MG63 (cell line): Measurements from ENCODE around the gene PELI1. TPM values are rescaled to one million over a fixed set of nuclear protein-coding genes. Genes with fewer than 3 reads are reported as not detected.
A peak's percentile ranks its signal among the peaks of the same experiment; 100 is the strongest.
"Not testable (repeated sequence)": the region's sequence is repeated elsewhere in the genome, so short reads cannot be mapped to it uniquely, and the experiment has no call there.

Experiments used
- DNase-seq: peaks from one replicate; pipeline ENCODE4 v3.0.0-alpha.2; 2020
- H3K27me3 ChIP-seq: fragments of 250-450 bp; sonication (Bioruptor Pico); 2 replicates; pipeline ENCODE4 v1.5.1; 2020; ENCODE audit warnings: mild to moderate bottlenecking, moderate library complexity
- H3K36me3 ChIP-seq: fragments of 250-450 bp; sonication (Bioruptor Pico); 2 replicates; pipeline ENCODE4 v1.5.1; 2020; ENCODE audit warnings: mild to moderate bottlenecking, moderate library complexity
- H3K4me3 ChIP-seq: fragments of 250-450 bp; sonication (Bioruptor Pico); 2 replicates; pipeline ENCODE4 v1.5.1; 2020; ENCODE audit warnings: mild to moderate bottlenecking, moderate library complexity
- H3K9me3 ChIP-seq: fragments of 250-450 bp; sonication (Bioruptor Pico); 2 replicates; pipeline ENCODE4 v1.5.1; 2020; ENCODE audit warnings: mild to moderate bottlenecking, moderate library complexity
- total RNA-seq: library from RNA; depleted of rRNA; stranded (reverse); fragments of >200 nt; shearing (Covaris generic); gene quantifications from 2 replicates; pipeline ENCODE4 v1.2.3, GENCODE V29; 2014; ENCODE audit warnings: low replicate concordance

Gene PELI1
- total RNA-seq, 1 experiment from 2014 or later: 0.76 TPM

DNA sequence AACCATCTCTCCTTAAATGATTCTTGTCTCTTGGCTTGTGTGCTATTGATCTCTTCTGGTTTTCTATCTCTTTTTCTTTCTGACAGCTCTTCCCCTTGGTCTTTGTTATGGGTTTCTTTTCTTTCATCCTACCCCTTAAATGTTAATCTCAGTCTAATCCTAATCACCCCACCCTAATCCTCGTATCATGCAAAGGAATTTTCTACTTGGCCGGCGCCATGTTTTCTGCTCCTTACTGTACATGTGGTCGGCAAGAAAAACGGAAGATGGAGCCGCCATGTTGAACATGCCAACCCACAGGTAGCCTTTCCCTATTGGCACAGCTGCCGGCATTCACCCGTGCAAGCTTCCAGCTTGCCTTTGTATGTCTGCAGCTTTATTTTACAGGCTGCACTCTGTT lies 63.2 kb downstream of the PELI1 start:
- Histone ChIP-seq H3K27me3 (no peaks in the 10 kb centered on the region), H3K9me3 (no peaks in the 10 kb centered on the region), H3K36me3 (no peaks in the 10 kb centered on the region), H3K4me3 (no peak overlapping the region)
- no peak for DNase-seq

GRCh38 chr2:64080179-64080578 lies 64.0 kb downstream of the PELI1 start:
- Histone ChIP-seq H3K9me3 (no peaks in the 10 kb centered on the region), H3K4me3 (no peak overlapping the region), H3K27me3 (no peaks in the 10 kb centered on the region), H3K36me3 (no peaks in the 10 kb centered on the region)
- DNase-seq: no peak

DNA sequence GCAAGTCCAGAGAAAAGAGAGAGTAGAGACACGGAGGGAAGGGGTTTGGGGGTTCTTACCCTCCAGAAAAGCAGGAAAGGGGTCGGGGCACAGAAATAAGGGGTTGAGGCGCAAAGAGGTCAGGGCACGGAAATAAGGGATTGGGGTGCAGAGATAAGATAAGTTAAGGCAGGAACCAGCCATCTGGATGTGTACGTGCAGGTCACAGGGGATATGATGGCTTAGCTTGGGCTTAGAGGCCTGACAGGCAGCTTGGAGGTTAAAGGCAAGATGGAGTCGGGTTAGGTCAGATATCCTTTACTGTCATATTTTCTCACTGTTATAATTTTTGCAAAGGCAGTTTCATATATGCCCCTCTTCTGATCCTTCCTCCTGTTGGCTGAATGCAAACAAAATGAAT lies 64.5 kb downstream of the PELI1 start:
- H3K36me3 ChIP-seq, H3K9me3 ChIP-seq: not testable (repeated sequence)

GRCh38 chr2:64076828-64077227 lies 67.4 kb downstream of the PELI1 start:
- not testable (repeated sequence) for H3K9me3 ChIP-seq, H3K27me3 ChIP-seq, H3K36me3 ChIP-seq, DNase-seq, H3K4me3 ChIP-seq

More for the DNA sequence above, 64.5 kb downstream of the PELI1 start:
- not testable (repeated sequence) for H3K27me3 ChIP-seq, H3K4me3 ChIP-seq, DNase-seq

DNA sequence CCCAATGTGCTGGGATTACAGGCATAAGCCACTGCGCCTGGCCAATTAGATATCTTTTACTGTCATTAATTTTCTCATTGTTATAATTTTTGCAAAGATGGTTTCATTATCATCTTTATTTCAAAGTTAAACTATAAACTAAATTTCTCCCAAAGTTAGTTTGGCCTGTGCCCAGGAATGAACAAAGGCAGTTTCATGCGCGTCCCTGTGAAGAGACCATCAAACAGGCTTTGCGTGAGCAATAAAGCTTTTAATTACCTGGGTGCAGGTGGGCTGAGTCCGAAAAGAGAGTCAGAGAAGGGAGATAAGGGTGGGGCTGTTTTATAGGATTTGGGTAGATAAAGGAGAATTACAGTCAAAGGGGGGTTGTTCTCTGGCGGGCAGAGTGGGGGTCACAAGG lies 69.6 kb downstream of the PELI1 start:
- H3K9me3 ChIP-seq, H3K4me3 ChIP-seq, H3K36me3 ChIP-seq, H3K27me3 ChIP-seq, DNase-seq: not testable (repeated sequence)

- Histone ChIP-seq H3K4me3 (no peak overlapping the region), H3K27me3 (no peaks in the 10 kb centered on the region), H3K9me3 (peaks cover 2% of the 10 kb centered on the region; the same call in 1 of the 2 replicates), H3K36me3 (no peaks in the 10 kb centered on the region)
- no peak for DNase-seq
These were observed 76.9 kb downstream of the PELI1 start for GRCh38 chr2:64067326-64067725.

- Histone ChIP-seq H3K27me3 (no peaks in the 10 kb centered on the region), H3K36me3 (no peaks in the 10 kb centered on the region), H3K4me3 (no peak overlapping the region), H3K9me3 (no peaks in the 10 kb centered on the region)
- DNase-seq: no peak
These were observed 78.7 kb downstream of the PELI1 start for GRCh38 chr2:64065516-64065915.

GRCh38 chr2:64063924-64064331 lies 80.3 kb downstream of the PELI1 start:
- H3K9me3 ChIP-seq: no peaks in the 10 kb centered on the region
- H3K27me3 ChIP-seq: no peaks in the 10 kb centered on the region
- DNase-seq: peak; percentile 34
- H3K36me3 ChIP-seq: no peaks in the 10 kb centered on the region
- no peak overlapping the region for H3K4me3 ChIP-seq

DNA sequence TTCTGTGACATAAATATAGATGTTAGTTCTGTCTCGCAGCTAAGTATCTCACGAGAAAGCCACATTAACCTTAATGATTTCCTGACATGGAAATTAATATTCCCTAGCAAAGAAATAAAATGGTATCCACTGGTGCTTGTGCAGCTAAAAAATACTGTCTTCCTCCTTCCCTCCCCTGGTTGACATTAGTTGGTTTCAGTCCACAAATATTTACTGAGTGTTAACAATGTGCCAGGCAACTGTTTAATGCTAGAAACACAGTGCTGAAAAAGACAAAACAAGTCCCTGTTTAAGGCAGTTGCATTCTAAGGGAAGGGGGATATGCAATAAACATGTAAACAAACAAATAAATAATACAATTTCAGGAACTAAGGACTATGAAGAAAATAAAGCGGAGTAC lies 80.8 kb downstream of the PELI1 start:
- H3K9me3 ChIP-seq: no peaks in the 10 kb centered on the region
- no peak for DNase-seq
- H3K36me3 ChIP-seq: no peaks in the 10 kb centered on the region
- no peak overlapping the region for H3K4me3 ChIP-seq
- no peaks in the 10 kb centered on the region for H3K27me3 ChIP-seq

- Histone ChIP-seq H3K36me3 (no peaks in the 10 kb centered on the region), H3K27me3 (no peaks in the 10 kb centered on the region), H3K4me3 (no peak overlapping the region), H3K9me3 (no peaks in the 10 kb centered on the region)
- peak; percentile 77 for DNase-seq
These were observed 81.4 kb downstream of the PELI1 start for GRCh38 chr2:64062840-64063239.

DNA sequence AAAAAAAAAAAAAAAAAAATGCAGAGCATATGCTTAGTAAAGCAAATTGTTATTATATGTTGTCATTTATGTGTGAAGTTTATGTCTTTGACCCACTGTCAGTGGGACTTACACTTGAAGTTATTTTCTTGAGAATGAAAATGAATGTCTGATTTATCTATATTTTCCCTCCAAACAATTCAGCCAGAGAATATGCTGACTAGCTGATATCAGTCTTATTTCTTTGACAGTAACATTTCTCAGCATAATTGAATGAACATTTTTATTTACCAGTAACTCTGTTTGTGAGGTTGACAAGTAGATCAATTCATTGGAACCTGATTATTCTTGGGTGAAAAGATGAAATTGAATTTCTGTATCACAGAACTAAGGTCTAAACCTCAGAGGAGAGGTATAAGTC lies 85.0 kb downstream of the PELI1 start:
- Histone ChIP-seq H3K9me3 (no peaks in the 10 kb centered on the region), H3K4me3 (no peak overlapping the region), H3K27me3 (no peaks in the 10 kb centered on the region), H3K36me3 (no peaks in the 10 kb centered on the region)
- DNase-seq: no peak

GRCh38 chr2:64056021-64056420 lies 88.2 kb downstream of the PELI1 start:
- H3K9me3 ChIP-seq: no peaks in the 10 kb centered on the region
- no peak for DNase-seq
- H3K36me3 ChIP-seq: no peaks in the 10 kb centered on the region
- H3K4me3 ChIP-seq: no peak overlapping the region
- H3K27me3 ChIP-seq: no peaks in the 10 kb centered on the region

DNA sequence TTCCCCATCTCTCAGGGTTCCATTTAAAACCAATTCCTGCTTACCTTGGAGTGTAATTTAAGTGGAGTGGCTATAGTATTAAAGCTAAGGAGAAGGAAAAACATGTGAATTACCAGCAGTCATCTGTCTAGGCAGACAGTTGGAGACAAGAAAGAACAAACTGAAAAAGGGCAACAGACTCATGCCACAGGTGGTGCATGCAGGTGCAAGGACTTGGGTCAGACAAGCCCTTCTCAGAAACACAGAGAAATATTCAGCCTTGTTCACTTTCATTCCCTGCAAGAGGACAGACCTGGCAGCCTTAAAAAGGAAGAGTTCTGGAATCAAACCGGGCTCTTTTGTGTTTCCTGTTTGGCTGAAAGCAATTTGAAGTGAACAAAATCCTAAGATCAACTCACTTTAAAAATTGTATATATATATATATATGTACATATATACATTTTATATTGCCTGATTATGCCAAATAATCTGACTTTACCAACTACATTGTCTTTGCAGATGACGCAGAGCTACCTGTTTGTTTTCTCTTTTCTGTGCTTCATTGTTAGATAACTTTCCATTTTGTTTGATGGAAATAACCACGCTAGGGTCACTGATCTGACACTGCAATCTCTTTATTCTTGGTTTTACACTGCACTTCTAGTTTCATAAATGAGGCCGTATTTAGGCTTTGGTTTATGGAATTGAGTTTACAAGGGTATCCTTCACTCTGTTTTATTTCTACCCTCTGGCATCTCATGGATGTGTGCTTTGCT lies 89.9 kb downstream of the PELI1 start:
- Histone ChIP-seq H3K36me3 (no peaks in the 10 kb centered on the region), H3K27me3 (no peaks in the 10 kb centered on the region)
- no peak for DNase-seq

DNA sequence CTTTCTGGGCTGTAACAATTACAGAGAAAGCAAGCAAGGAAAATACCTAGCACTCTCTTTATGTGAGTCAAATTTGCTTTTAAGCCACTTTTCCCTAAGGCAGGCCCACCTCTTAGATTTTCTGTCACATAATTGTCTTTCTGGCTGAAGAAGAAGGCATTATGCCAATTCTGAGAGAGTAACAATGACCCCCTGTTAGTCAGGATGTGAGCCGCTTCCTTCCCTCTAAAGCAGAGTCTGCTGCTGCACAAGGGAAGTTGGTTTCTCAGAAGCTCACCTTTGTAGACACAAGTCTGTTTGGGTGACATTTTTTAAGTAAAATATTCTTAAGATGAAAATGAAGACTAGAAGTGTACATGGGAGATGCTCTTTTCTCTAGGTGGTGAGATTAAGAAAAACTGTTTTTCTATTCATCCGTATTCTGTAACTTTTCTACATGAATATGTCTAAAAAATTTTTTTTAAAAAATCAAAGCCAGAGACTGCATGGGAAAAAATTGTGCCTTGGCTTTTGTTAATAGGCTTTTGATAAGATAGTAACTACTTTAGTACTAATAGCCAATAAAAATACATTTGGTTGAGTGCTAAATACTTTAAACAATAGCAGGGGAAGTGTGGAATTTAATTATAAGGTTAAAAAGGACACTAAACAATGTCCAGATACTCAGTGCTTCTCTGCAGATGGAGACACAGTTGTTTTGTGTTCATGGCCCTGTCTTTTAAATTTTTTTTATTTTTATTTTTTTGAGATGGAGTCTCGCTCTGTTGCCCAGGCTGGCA lies 91.6 kb downstream of the PELI1 start:
- no peak for DNase-seq
- H3K27me3 ChIP-seq: no peaks in the 10 kb centered on the region
- no peak overlapping the region for H3K4me3 ChIP-seq
- H3K36me3 ChIP-seq: no peaks in the 10 kb centered on the region
- H3K9me3 ChIP-seq: no peaks in the 10 kb centered on the region

More for the DNA sequence above, 89.9 kb downstream of the PELI1 start:
- Histone ChIP-seq H3K4me3 (no peak overlapping the region), H3K9me3 (no peaks in the 10 kb centered on the region)

DNA sequence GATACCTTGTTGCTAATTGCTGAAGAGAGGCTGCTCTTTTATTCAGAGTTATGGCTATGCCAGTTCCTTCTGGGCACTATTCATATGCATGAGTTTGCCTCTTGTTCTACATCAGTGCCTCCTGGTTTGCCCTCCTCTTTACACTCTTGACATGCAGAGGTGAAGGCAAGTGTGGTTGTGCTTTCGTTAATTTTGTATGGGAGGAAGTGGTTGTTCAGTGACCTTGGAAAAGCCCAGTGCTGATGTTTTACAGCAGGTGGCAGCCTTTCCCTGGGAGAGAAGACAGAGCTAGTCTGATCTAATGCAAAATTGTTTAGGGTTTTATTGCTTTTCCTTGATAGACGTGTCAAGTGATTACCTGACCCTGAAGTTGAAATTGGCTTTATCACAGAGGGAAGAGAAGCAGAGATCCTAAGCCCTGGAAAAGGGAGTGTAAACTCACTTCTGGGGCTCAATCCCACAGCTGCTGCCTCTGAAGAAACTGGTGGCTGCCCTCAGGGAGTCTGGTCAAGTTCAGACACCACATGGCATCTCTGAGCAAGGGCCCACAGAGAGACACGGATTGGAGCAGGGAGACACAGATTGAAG lies 94.5 kb downstream of the PELI1 start:
- no peaks in the 10 kb centered on the region for H3K27me3 ChIP-seq
- no peaks in the 10 kb centered on the region for H3K9me3 ChIP-seq
- DNase-seq: peak; percentile 34
- H3K36me3 ChIP-seq: no peaks in the 10 kb centered on the region
- H3K4me3 ChIP-seq: no peak overlapping the region

- Histone ChIP-seq H3K9me3 (no peaks in the 10 kb centered on the region), H3K27me3 (no peaks in the 10 kb centered on the region), H3K36me3 (no peaks in the 10 kb centered on the region), H3K4me3 (no peak overlapping the region)
- no peak for DNase-seq
These were observed 98.3 kb downstream of the PELI1 start for GRCh38 chr2:64045938-64046337.
